GM18498 (cell line): ENCODE measurements around the gene PGAP1.

Source experiments
- ATAC-seq: cut with Tn5 transposase; IDR thresholded peaks from one replicate; pipeline ENCODE4 v1.9.1; 2021; ENCODE audit warnings: mild to moderate bottlenecking, moderate library complexity; ENCODE audit not compliant: unreplicated experiment

Gene PGAP1

DNA sequence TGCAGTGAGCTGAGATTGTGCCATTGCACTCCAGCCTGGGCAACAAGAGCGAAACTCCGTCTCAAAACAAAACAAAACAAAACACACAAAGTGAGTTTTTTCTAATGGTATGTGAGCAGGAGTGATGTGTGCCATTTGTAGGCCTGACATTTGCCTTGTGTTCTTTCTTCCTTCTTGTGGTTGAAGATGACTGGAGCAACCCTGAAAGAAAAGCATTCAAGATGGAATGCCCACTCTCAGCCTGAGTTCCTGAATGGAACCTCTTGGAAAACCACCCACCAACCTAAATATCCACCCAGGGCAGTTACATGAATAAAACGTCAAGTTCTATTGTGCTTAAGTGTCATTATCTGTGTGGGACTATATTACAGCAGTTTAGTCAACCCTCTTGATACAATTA, 26.5 kb downstream of the PGAP1 start:
- no peak for ATAC-seq

DNA sequence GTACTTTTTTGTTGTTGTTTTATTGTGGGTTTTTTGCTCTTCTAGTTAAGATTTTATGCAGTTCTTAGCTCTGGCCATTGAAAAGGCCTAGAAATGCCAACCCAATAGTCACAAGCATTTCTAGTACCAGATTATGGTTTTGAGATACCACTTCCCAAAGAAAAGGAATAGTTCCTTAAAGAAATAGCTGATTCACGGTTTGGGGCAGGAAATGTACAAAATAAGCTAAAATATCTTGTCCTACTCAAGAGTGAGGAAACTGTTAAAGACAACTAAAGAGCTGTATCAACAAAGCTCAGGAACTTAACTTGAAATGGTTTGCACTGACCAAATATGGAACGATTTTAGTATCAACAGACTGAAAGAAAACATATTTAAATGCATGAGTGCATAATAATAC, 35.4 kb downstream of the PGAP1 start:
- ATAC-seq, result no peak

DNA sequence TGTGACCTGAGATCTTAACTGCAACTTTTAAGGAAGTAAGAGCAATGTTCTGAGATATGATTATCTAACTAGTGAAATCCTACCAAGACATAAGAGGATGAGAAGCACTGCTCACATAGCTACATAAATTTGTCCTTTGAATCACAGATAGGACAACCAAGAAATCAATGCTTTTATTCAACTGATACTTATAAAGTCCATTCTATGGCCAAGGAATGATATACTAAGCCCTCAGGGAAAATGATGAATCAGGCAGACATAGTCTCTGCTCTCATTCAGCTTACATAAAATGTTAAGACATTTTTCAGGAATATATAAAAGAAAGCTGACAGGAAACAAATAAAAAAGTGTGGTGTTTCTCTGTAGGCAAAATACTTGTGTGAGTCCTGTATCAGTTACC, 39.1 kb downstream of the PGAP1 start:
- no peak for ATAC-seq

GRCh38 chr2:196884368-196884767, 42.1 kb downstream of the PGAP1 start:
- no peak for ATAC-seq

DNA sequence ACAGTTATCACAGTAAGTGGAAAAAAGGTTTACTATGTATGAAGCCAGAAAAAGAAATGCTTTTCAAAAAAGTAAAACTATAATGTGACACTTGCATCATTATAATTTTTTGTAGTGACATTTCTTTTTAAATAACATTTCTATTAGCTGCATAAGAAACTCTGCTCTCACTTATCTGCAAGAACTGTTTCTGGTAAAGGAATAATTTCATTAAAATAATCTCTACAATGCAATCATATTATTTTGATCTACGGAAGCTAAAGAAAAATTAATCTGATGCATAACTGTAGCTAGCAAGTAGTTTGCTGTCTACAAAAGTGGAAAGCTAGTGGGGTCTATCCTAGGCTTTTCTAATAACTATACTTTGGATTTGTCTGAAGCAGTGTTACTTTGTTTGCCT, 50.1 kb downstream of the PGAP1 start:
- ATAC-seq, result no peak

- no peak for ATAC-seq
These were observed 51.1 kb downstream of the PGAP1 start for GRCh38 chr2:196875414-196875813.

DNA sequence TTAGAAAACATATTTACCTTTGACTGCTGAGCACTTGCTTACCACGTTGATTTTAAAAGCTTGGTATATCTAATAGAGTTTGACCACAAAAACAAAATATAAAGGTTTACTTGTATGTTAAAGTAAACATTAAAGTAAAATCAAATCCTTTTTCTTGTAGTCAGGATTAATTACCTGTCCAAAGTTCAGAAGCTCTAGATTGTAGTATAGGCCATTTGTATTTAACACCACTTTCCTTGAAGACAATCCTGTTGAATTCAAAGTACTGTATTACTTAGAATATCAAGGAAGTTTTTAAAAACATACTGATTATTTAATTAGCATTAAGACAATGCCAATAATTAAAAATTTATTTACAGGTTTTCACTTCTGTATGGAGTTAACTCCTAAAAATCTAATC, 53.0 kb downstream of the PGAP1 start:
- ATAC-seq, result no peak

- ATAC-seq, result no peak
These were observed 71.9 kb downstream of the PGAP1 start for GRCh38 chr2:196854629-196855028.

DNA sequence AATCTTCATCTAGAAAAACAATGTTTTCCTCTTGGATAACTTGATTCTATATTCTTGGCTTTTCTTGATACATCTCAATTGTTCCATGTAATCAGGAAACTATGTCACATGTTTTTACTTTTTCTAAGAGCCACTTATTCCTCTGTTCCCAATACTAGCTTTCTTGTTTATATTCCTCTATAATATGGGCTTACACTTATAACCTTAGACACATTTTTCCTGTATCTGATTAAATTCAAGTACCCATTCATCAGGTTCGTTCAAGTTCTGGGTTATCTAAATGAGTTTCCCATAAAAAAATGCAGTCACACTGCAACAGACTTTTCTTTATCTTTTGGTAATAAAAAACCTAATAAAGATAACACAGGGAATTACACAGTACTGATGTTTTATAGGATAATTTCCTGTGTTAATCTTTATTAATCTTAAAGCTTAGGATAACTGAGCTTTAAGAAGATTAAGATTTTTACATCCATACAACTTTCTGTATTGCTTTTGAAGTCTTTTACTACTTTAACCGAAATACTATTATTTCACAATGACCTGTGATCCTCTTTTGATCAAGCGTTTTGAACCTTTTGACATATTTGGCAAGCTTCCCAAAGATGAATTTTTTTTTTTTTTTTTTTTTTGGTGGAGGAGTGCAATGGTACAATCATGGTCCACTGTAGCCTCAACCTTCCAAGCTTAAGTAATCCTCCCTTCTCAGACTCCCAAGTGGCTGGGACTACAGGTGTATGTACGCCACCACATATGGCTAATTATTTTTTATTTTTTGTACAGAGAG, 73.0 kb downstream of the PGAP1 start:
- no peak for ATAC-seq

DNA sequence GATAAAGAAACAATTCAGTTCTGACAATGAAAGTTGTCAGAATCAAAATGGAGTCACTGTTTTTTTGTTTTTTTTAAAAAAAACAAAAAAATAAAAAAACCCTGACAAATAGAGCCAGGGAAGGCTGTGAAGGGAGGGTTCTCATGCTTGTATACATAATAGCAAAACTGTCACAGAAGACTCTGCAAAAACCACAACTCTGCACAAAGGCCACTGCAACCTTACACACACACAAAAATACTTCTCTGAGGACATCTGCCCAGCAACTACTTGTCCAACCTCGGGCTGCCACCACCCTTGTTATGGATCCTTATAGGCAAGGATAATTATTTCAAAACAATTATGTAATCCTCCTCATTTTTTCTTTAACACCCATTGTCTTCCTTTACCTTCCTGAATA, 75.4 kb downstream of the PGAP1 start:
- no peak for ATAC-seq

GRCh38 chr2:196849895-196850294, 76.6 kb downstream of the PGAP1 start:
- no peak for ATAC-seq

GRCh38 chr2:196846295-196846694, 80.2 kb downstream of the PGAP1 start:
- ATAC-seq, result no peak

GRCh38 chr2:196845371-196845770, 81.1 kb downstream of the PGAP1 start:
- ATAC-seq, result no peak

DNA sequence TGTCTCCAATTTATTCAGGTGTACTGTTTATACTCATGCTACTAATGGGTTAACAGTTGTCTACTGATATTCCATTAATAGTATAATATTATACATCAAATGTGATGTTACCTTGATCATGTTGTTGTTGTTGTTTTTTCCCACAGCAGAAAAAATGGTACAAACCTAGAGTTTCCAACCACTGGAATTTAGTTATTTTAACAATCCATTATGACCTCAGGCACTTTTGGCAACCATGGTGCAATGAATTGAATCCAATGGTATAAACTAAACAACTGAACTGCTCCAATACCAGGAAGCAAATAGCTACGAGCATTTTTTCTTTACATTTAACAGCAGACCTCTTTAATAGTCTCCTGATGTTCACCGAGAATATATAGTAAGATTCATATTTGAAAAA, 86.3 kb downstream of the PGAP1 start:
- ATAC-seq, result no peak

DNA sequence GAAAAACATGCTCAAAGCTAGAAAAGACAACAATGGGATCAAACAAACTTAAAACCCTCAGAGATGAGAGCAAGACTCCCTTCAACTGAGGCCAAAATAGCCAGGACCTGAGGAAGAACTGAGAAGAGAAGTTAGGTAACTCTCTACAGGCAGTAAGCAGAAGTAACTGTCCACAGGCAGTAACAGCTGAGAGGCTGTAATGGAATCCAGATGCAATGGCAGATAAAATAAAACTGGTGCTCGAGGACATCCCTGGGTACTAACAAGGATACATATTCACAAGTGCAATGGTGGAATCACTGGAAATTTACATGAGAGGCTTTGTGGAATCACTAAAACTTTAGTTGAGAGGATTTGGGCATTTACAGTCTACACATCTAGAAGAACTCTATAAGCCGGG, 86.9 kb downstream of the PGAP1 start:
- no peak for ATAC-seq

- no peak for ATAC-seq
These were observed 90.1 kb downstream of the PGAP1 start for GRCh38 chr2:196836440-196836839.

- ATAC-seq, result no peak
These were observed 95.8 kb downstream of the PGAP1 start for GRCh38 chr2:196830701-196831100.

DNA sequence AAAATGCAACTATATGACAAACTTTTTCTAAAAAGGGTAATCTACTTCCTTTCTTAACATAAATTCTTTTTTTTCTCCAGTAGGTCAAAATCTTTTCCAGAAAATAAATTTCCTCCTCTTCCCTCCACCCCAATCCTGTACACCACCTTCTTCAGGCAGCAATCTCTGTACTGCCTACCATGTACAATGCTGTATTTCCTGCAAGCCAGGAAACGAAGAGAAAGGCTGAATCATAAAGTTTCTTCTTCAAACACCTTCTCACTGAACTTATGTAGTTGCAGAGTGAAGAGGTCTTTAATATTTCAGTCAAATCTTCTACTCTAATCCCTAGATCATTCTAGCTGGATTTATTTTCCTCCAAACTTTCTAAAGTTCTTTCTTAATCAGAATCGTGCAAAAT, 99.2 kb downstream of the PGAP1 start:
- ATAC-seq, result no peak

GRCh38 chr2:196823750-196824522, 102.6 kb downstream of the PGAP1 start:
- no peak for ATAC-seq

- no peak for ATAC-seq
These were observed 105.3 kb downstream of the PGAP1 start for GRCh38 chr2:196821195-196821594.

GRCh38 chr2:196809260-196809659, 117.2 kb downstream of the PGAP1 start, which contains the start of gene C2orf66:
Gene C2orf66, minus strand, starts transcription at chr2:196809355. Its CDS starts 19 bp downstream, at chr2:196809336.
- no peak for ATAC-seq

DNA sequence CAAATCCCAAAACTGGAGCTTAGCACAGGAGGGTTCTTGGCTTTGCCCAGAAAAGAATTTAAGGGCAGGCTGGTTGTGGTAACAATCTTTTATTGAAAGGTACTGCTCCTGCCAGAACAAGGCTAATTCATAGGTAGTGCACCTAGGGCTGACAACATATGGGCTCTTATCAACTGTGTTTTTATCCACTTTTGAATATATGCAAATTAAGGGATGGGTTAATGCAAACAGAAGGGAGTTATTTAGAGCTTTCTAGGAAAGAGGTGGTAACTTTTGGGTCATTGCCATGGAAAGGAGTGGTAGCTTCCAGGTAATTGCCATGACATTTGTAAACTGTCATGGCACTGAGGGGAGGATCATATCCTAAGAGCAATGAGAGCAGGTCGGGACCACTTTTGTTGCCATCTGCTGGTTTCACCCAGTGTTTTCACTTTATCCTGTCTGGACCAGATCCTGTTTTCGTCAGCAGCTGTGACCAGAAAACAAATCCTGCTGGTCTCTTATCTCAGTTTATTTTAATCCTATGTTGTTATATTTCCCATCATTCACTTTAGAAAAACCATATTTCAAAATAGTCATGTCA, 118.3 kb downstream of the PGAP1 start:
- no peak for ATAC-seq
